HCT116 (cell line): Measurements from ENCODE around the gene BYSL. TPM values are rescaled to one million over a fixed set of nuclear protein-coding genes. Genes with fewer than 3 reads are reported as not detected.

Experiments used
- ATAC-seq: fragments of 200-7000 bp; cut with Tn5 transposase; 2 replicates; pipeline ENCODE4 v1.9.1; 2020; ENCODE audit warnings: mild to moderate bottlenecking, moderate library complexity
- BruUV-seq: library from RNA; stranded (reverse); fragments of 400-500 nt; replicated peaks from 2 replicates; lab custom pipeline; 2021; lab: Mats Ljungman, UMichigan
- CTCF ChIA-PET: fragments of 300-600 bp; sonication (Branson Sonifier 250); formaldehyde crosslinking; loops from one replicate; lab custom pipeline; 2021; ENCODE audit warnings: antibody characterized with exemption; lab: Charles Lee
- POLR2A ChIA-PET: fragments of 300-600, 350-600 bp; sonication (Branson Sonifier 250); formaldehyde crosslinking; loops from one replicate; lab custom pipeline; 2021; ENCODE audit warnings: antibody characterized with exemption; lab: Charles Lee
- RAD21 ChIA-PET, 2 experiments: fragments of 300-600 bp; sonication (Branson Sonifier 250); formaldehyde crosslinking; loops; one replicate each; lab custom pipeline; 2023; ENCODE audit warnings: low total read pairs in 2 of 2; ENCODE audit not compliant: uncharacterized antibody in 2 of 2, unreplicated experiment in 2 of 2, low non-redundant PET in 1 of 2; lab: Charles Lee
- DNase-seq: peaks from one replicate; pipeline ENCODE4 v3.0.0-alpha.2; 2010; ENCODE audit warnings: low read depth, low spot score
- H2AFZ ChIP-seq: fragments of 200-600 bp; shearing (Covaris generic), sonication (generic); 2 replicates; pipeline ENCODE4 v1.6.1; 2017; ENCODE audit warnings: low read depth, mixed run types, mixed read lengths, antibody characterized with exemption, low read length; ENCODE audit not compliant: poor library complexity, severe bottlenecking
- H3K27ac ChIP-seq: 2 replicates; pipeline ENCODE4 v1.5.1; 2012; ENCODE audit warnings: low read depth, low read length
- H3K27me3 ChIP-seq: fragments of 200-600 bp; sonication (generic); 2 replicates; pipeline ENCODE4 v1.6.1; 2016; ENCODE audit warnings: mixed run types, low read length, mixed read lengths; ENCODE audit not compliant: insufficient read depth
- H3K36me3 ChIP-seq, 2 experiments: fragments of 200-500 bp in 1 of 2; fragments of 200-600 bp in 1 of 2; sonication (Bioruptor generic) in 1 of 2; sonication (generic) in 1 of 2; 2 replicates each; pipeline versions ENCODE4 v1.5.1 to v1.6.1; 2014 to 2016; ENCODE audit warnings: low read length in 2 of 2, inconsistent platforms in 1 of 2, mixed read lengths in 1 of 2, mixed run types in 1 of 2; ENCODE audit not compliant: insufficient read depth in 2 of 2, control insufficient read depth in 1 of 2
- H3K4me1 ChIP-seq, 2 experiments: fragments of 200-600 bp in 1 of 2; sonication (generic) in 1 of 2; 2 replicates each; pipeline versions ENCODE4 v1.5.1 to v1.6.1; 2012 to 2017; ENCODE audit warnings: low read length in 2 of 2, inconsistent platforms in 1 of 2, mild to moderate bottlenecking in 1 of 2, mixed read lengths in 1 of 2, mixed run types in 1 of 2, moderate library complexity in 1 of 2; ENCODE audit not compliant: insufficient read depth in 2 of 2, control insufficient read depth in 1 of 2
- H3K4me2 ChIP-seq: fragments of 200-600 bp; sonication (generic); 2 replicates; pipeline ENCODE4 v1.6.1; 2017; ENCODE audit warnings: mixed run types, low read length, mixed read lengths
- H3K4me3 ChIP-seq, 2 experiments: fragments of 200-600 bp in 1 of 2; sonication (generic) in 1 of 2; replicated peaks in 1 of 2; 2 replicates each; pipeline ENCODE4 v1.5.1; 2011 to 2016; ENCODE audit warnings: low read length in 2 of 2, control low read depth in 1 of 2, low read depth in 1 of 2, mild to moderate bottlenecking in 1 of 2, mixed read lengths in 1 of 2, mixed run types in 1 of 2
- H3K79me2 ChIP-seq: fragments of 200-600 bp; sonication (generic); 2 replicates; pipeline ENCODE4 v1.6.1; 2017; ENCODE audit warnings: mild to moderate bottlenecking, mixed run types, low read length, moderate library complexity, mixed read lengths; ENCODE audit not compliant: insufficient read depth
- H3K9ac ChIP-seq: fragments of 200-600 bp; sonication (generic); 2 replicates; pipeline ENCODE4 v1.6.1; 2016; ENCODE audit warnings: low read length, mixed read lengths
- H3K9me2 ChIP-seq: fragments of 200-600 bp; sonication (generic), shearing (Covaris generic); 2 replicates; pipeline ENCODE4 v1.6.1; 2017; ENCODE audit warnings: mixed run types, mild to moderate bottlenecking, moderate library complexity; ENCODE audit not compliant: insufficient read depth
- H3K9me3 ChIP-seq, 2 experiments: fragments of 200-500 bp in 1 of 2; fragments of 200-600 bp in 1 of 2; sonication (Bioruptor generic) in 1 of 2; sonication (generic) in 1 of 2; 2 replicates each; pipeline ENCODE4 v1.6.1; 2014 to 2017; ENCODE audit warnings: low read length in 2 of 2, mixed read lengths in 2 of 2, inconsistent platforms in 1 of 2, low read depth in 1 of 2, mild to moderate bottlenecking in 1 of 2, mixed run types in 1 of 2, moderate library complexity in 1 of 2; ENCODE audit not compliant: control insufficient read depth in 1 of 2, insufficient read depth in 1 of 2
- H4K20me1 ChIP-seq: fragments of 200-600 bp; sonication (generic), shearing (Covaris generic); 2 replicates; pipeline ENCODE4 v1.6.1; 2017; ENCODE audit warnings: mixed run types, mild to moderate bottlenecking, moderate library complexity; ENCODE audit not compliant: insufficient read depth
- CTCF ChIP-seq, 3 experiments: fragments of 200-600 bp in 1 of 3; sonication (generic) in 1 of 3; IDR thresholded peaks in 2 of 3; conservative IDR thresholded peaks in 1 of 3; 2 replicates each; pipeline ENCODE4 v1.5.1; 2012 to 2017; ENCODE audit warnings: low read depth in 2 of 3, low read length in 2 of 3, antibody characterized with exemption in 1 of 3, borderline replicate concordance in 1 of 3, control low read depth in 1 of 3, mild to moderate bottlenecking in 1 of 3, mixed read lengths in 1 of 3, mixed run types in 1 of 3, moderate library complexity in 1 of 3; ENCODE audit not compliant: insufficient read depth in 1 of 3
- EZH2phosphoT487 ChIP-seq: fragments of 200-600 bp; IDR thresholded peaks from 2 replicates; pipeline ENCODE4 v1.6.1; 2018; ENCODE audit warnings: antibody characterized with exemption, borderline replicate concordance
- REST ChIP-seq: IDR thresholded peaks from 2 replicates; pipeline ENCODE4 v1.6.1; 2012; ENCODE audit warnings: low read depth
- TCF7L2 ChIP-seq: IDR thresholded peaks from 2 replicates; pipeline ENCODE4 v1.7.0; 2011; ENCODE audit warnings: borderline replicate concordance, inconsistent platforms; ENCODE audit not compliant: insufficient read depth, insufficient read length; ENCODE audit errors: extremely low read depth
- YY1 ChIP-seq: IDR thresholded peaks from 2 replicates; pipeline ENCODE4 v1.6.1; 2011; ENCODE audit warnings: low read length, low read depth, moderate library complexity, mild to moderate bottlenecking; ENCODE audit not compliant: insufficient replicate concordance; ENCODE audit errors: extremely low read depth
- intact Hi-C: fragments of 100-400 bp; cut with micrococcal nuclease; formaldehyde crosslinking; loops from 2 replicates; pipeline ENCODE4 v1.10.0; 2022
- total RNA-seq: library from RNA; stranded (reverse); gene quantifications from one replicate; pipeline ENCODE4 v1.2.1, GENCODE V29; 2021; ENCODE audit not compliant: unreplicated experiment

Gene BYSL
- total RNA-seq, 1 experiment from 2014 or later, result 55.7 TPM

GRCh38 chr6:41976794-41977484, 55.6 kb downstream of the BYSL start:
- H3K4me2 ChIP-seq, result peak overlapping the region; percentile 59
- intact Hi-C loops, result no loop called here
- CTCF ChIA-PET, result no interaction called here
- no peak overlapping the region for H3K27ac ChIP-seq
- DNase-seq (no peak), ATAC-seq (peak; percentile 79)
- TF ChIP-seq REST (no peak), YY1 (no peak), CTCF (IDR thresholded peaks at IDR 0.05 in 2 of 3, conservative IDR thresholded peaks at IDR 0.05 in 1 of 3; ENCODE audit: borderline replicate concordance in 1 of 3, insufficient read depth in 1 of 3, low read depth in 2 of 3, low read length in 2 of 3) (no peak), EZH2phosphoT487 (no peak), TCF7L2 (no peak)
- POLR2A ChIA-PET, result no interaction called here
- H3K9me3 ChIP-seq, result no peaks in the 10 kb centered on the region
- H3K4me1 ChIP-seq, result peaks cover 9 to 17% of the 10 kb centered on the region in 2 experiments
- no TSS peak for BruUV-seq
- no peaks in the 10 kb centered on the region for H3K9me2 ChIP-seq
- no peak overlapping the region for H3K9ac ChIP-seq
- no peak overlapping the region for H3K4me3 ChIP-seq
- no peak overlapping the region for H2AFZ ChIP-seq
- H3K27me3 ChIP-seq, result no peaks in the 10 kb centered on the region
- no peaks in the 10 kb centered on the region for H4K20me1 ChIP-seq
- H3K79me2 ChIP-seq, result no peaks in the 10 kb centered on the region
- RAD21 ChIA-PET, result interaction anchor here in 1 of 2 experiments (0.5 kb wide), 1 partner anchor 82 kb away, joined by 6 read pairs; the partner anchor contains the start of gene USP49
- no peaks in the 10 kb centered on the region for H3K36me3 ChIP-seq

Other genes with a start within 250 kb of the BYSL start
- 4.8 TPM for gene TFEB, start 185.9 kb upstream of the BYSL start, total RNA-seq
- gene PGC, start 174.1 kb upstream of the BYSL start, total RNA-seq, result 1.2 TPM
- 5.9 TPM for gene FRS3, start 141.6 kb upstream of the BYSL start, total RNA-seq
- gene PRICKLE4, start 140.7 kb upstream of the BYSL start, total RNA-seq, result 2.9 TPM
- gene TOMM6, start 133.8 kb upstream of the BYSL start, total RNA-seq, result 292 TPM
- gene USP49, start 26.1 kb upstream of the BYSL start, total RNA-seq, result 6.9 TPM
- gene MED20, start 360 bp upstream of the BYSL start, total RNA-seq, result 26.4 TPM
- 26.6 TPM for gene CCND3, start 20.3 kb downstream of the BYSL start, total RNA-seq
- gene TAF8, start 129.0 kb downstream of the BYSL start, total RNA-seq, result 29.5 TPM
- gene C6orf132, start 221.1 kb downstream of the BYSL start, total RNA-seq, result 18.9 TPM